B cell (primary cell): ENCODE results near the gene PRRC2A. TPM values are rescaled to one million over a fixed set of nuclear protein-coding genes. Genes with fewer than 3 reads are reported as not detected.

Source experiments
- ATAC-seq: fragments of 200-7000 bp; cut with Tn5 transposase; one replicate; pipeline ENCODE4 v1.10.0; 2021; ENCODE audit warnings: low read depth, mild to moderate bottlenecking, moderate number of reproducible peaks, moderate library complexity
- CTCF ChIA-PET: fragments of 350-600 bp; sonication (Branson Sonifier 250); formaldehyde crosslinking; loops from one replicate; lab custom pipeline; 2021; ENCODE audit warnings: antibody characterized with exemption, inconsistent platforms; lab: Charles Lee
- POLR2A ChIA-PET: fragments of 350-600 bp; sonication (Branson Sonifier 250); formaldehyde crosslinking; loops from one replicate; lab custom pipeline; 2021; ENCODE audit warnings: antibody characterized with exemption; lab: Charles Lee
- DNase-seq: peaks from one replicate; pipeline ENCODE4 v3.0.0; 2013
- H2AFZ ChIP-seq: 2 replicates; pipeline ENCODE4 v1.6.1; 2012; ENCODE audit warnings: mild to moderate bottlenecking, low read depth, low read length; ENCODE audit not compliant: insufficient read depth, poor library complexity, severe bottlenecking
- H3K27ac ChIP-seq, 2 donors: 1 replicate in 1 of 2; 2 replicates in 1 of 2; pipeline ENCODE4 v1.5.1; 2012 to 2013; ENCODE audit warnings: low read length in 2 of 2, mild to moderate bottlenecking in 2 of 2, moderate library complexity in 1 of 2
- H3K27me3 ChIP-seq, 4 experiments: fragments of 200-600 bp in 1 of 4; sonication (generic) in 1 of 4; replicated peaks in 1 of 4; 1 replicate in 2 of 4; 2 replicates in 2 of 4; pipeline versions ENCODE4 v1.6.1 to v1.7.0; 2013 to 2016; ENCODE audit warnings: low read length in 3 of 4, mild to moderate bottlenecking in 2 of 4, mixed read lengths in 1 of 4, moderate library complexity in 1 of 4; ENCODE audit not compliant: insufficient read depth in 4 of 4, control insufficient read depth in 3 of 4; ENCODE audit errors: control extremely low read depth in 1 of 4
- H3K36me3 ChIP-seq, 2 experiments: replicated peaks in 1 of 2; 1 replicate in 1 of 2; 2 replicates in 1 of 2; pipeline versions ENCODE4 v1.6.1 to v1.7.1; 2013; ENCODE audit warnings: low read length in 1 of 2; ENCODE audit not compliant: insufficient read depth in 2 of 2, control insufficient read depth in 1 of 2; ENCODE audit errors: control extremely low read depth in 1 of 2, extremely low read depth in 1 of 2
- H3K4me1 ChIP-seq, 2 donors: fragments of 200-600 bp in 1 of 2; sonication (generic) in 1 of 2; 1 replicate in 1 of 2; 2 replicates in 1 of 2; pipeline versions ENCODE4 v1.5.1 to v1.6.1; 2013 to 2017; ENCODE audit warnings: low read length in 2 of 2; ENCODE audit not compliant: control insufficient read depth in 2 of 2, insufficient read depth in 2 of 2
- H3K4me2 ChIP-seq: replicated peaks from 2 replicates; pipeline ENCODE3; 2012; ENCODE audit warnings: mild to moderate bottlenecking, low read depth, low read length; ENCODE audit not compliant: poor library complexity, severe bottlenecking
- H3K4me3 ChIP-seq, 5 experiments: fragments of 200-600 bp in 1 of 5; sonication (generic) in 1 of 5; 1 replicate in 3 of 5; 2 replicates in 2 of 5; pipeline versions ENCODE4 v1.5.1 to v1.7.0; 2011 to 2016; ENCODE audit warnings: low read length in 4 of 5, mild to moderate bottlenecking in 4 of 5, low read depth in 2 of 5, control low read depth in 1 of 5, moderate library complexity in 1 of 5; ENCODE audit not compliant: insufficient read depth in 1 of 5; ENCODE audit errors: control extremely low read depth in 1 of 5, extremely low read depth in 1 of 5
- H3K79me2 ChIP-seq: fragments of 200-600 bp; sonication (generic); one replicate; pipeline ENCODE4 v1.6.0; 2016; ENCODE audit warnings: low read length; ENCODE audit not compliant: control insufficient read depth, insufficient read depth
- H3K9ac ChIP-seq: fragments of 200-600 bp; sonication (generic); 2 replicates; pipeline ENCODE4 v1.6.1; 2017; ENCODE audit warnings: mild to moderate bottlenecking, low read length, moderate library complexity
- H3K9me3 ChIP-seq, 3 donors: one replicate each; pipeline versions ENCODE4 v1.6.1 to v1.7.1; 2013; ENCODE audit warnings: low read length in 2 of 3; ENCODE audit not compliant: control insufficient read depth in 2 of 3, insufficient read depth in 1 of 3; ENCODE audit errors: control extremely low read depth in 1 of 3
- H4K20me1 ChIP-seq: 2 replicates; pipeline ENCODE4 v1.6.0; 2012; ENCODE audit warnings: mild to moderate bottlenecking, low read length; ENCODE audit not compliant: insufficient read depth, control insufficient read depth, poor library complexity, severe bottlenecking
- H3K27ac Mint-ChIP-seq: one replicate; pipeline ENCODE4 v1.8.0; 2021; ENCODE audit warnings: mixed read lengths
- H3K27me3 Mint-ChIP-seq: one replicate; pipeline ENCODE4 v1.8.0; 2021; ENCODE audit warnings: mixed read lengths
- H3K4me1 Mint-ChIP-seq: one replicate; pipeline ENCODE4 v1.8.0; 2021; ENCODE audit warnings: mixed read lengths
- H3K4me3 Mint-ChIP-seq: one replicate; pipeline ENCODE4 v1.8.0; 2021; ENCODE audit warnings: mixed read lengths
- H3K9me3 Mint-ChIP-seq: one replicate; pipeline ENCODE4 v1.8.0; 2022; ENCODE audit warnings: mixed read lengths; ENCODE audit not compliant: insufficient read depth
- EZH2 ChIP-seq: IDR thresholded peaks from 2 replicates; pipeline ENCODE4 v1.6.1; 2012; ENCODE audit warnings: borderline replicate concordance, low read depth, mild to moderate bottlenecking, moderate library complexity, low read length; ENCODE audit not compliant: insufficient read depth, poor library complexity, severe bottlenecking
- WGBS: methylation state at CpG from one replicate; pipeline ENCODE4 v1.1.5; 2013; ENCODE audit warnings: missing lambda C conversion rate; ENCODE audit not compliant: insufficient coverage; 5-methylcytosine and 5-hydroxymethylcytosine counted together
- intact Hi-C: fragments of 100-400 bp; cut with micrococcal nuclease; formaldehyde crosslinking; loops from one replicate; pipeline ENCODE4 v1.10.0; 2022
- polyA plus RNA-seq: library from polyadenylated mRNA; depleted of rRNA; stranded (reverse); fragments of >200 nt; gene quantifications from 2 replicates; pipeline ENCODE4 v1.2.3, GENCODE V29; 2012
- total RNA-seq, 2 donors: library from RNA; stranded (reverse); fragments of 120-200 nt in 1 of 2; gene quantifications; 1 replicate in 1 of 2; 2 replicates in 1 of 2; pipeline versions ENCODE4 v1.2.3 to v1.2.4, GENCODE V29; 2013 to 2022
- TF ChIP-seq, protein P1 (sequence below): fragments of 200-600 bp; IDR thresholded peaks from one replicate; pipeline ENCODE4 v1.8.0; 2022; ENCODE audit warnings: antibody characterized with exemption, mild to moderate bottlenecking

Gene PRRC2A
- total and polyA plus RNA-seq, 2 donors (not counting 1 experiment from before 2014, with no cell fraction given): 153 to 265 TPM

DNA sequence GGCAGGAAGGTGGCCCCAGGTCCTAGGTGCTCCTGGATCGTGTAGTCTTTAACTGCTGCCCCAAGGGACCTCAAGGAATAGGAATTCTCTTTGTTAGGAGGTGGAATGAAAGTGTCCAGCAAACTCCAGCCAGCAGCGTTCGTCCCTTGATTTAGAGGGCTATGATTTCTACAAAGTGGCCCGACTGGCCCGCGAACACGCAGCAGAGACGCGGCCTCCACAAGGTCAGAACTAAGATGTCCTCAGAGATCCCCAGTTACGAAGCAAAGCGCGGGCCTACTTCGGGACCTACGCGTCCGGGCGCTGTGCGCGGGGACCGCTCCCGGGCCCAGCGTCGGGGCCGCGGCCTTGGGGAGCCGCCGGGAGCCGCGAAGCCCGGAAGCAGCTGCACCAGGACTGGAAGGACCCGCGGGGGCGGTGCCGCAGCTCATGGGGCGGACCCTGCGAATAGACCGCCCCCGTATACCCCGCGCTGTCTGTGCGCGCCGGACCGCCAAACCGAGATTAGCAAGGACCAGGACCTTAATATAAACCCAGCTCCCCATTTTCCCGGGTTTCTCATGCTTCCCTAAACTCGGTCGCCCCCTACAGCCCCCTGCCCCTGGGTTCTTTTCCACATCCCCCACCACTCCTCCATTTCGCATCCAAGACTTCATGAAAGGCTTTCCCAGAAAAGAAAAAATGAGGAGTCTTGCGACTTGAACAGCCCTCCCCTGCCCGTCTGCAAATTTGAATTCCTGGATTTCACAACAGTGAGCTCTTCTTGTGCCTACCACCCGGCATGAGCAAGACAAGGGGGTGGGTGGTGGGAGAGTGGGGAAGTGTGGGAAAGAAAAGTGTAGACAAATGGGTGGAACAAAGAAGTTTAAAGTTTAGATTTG lies 40.1 kb downstream of the PRRC2A start, which contains the start of gene C6orf47:
Gene C6orf47 (minus strand): TSS at position 398 of the 881 bp plus-strand sequence. CDS start 831 bp downstream, outside the sequence.
- TF ChIP-seq EZH2: no peak
- TF ChIP-seq, protein P1, sequence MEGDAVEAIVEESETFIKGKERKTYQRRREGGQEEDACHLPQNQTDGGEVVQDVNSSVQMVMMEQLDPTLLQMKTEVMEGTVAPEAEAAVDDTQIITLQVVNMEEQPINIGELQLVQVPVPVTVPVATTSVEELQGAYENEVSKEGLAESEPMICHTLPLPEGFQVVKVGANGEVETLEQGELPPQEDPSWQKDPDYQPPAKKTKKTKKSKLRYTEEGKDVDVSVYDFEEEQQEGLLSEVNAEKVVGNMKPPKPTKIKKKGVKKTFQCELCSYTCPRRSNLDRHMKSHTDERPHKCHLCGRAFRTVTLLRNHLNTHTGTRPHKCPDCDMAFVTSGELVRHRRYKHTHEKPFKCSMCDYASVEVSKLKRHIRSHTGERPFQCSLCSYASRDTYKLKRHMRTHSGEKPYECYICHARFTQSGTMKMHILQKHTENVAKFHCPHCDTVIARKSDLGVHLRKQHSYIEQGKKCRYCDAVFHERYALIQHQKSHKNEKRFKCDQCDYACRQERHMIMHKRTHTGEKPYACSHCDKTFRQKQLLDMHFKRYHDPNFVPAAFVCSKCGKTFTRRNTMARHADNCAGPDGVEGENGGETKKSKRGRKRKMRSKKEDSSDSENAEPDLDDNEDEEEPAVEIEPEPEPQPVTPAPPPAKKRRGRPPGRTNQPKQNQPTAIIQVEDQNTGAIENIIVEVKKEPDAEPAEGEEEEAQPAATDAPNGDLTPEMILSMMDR: no peak
- under 1% methylated on average over 52 of the region's 52 CpGs for whole genome bisulfite sequencing
- intact Hi-C loops: loop anchor here (1.0 to 2.0 kb wide), 2 partner anchors 8 to 66 kb away; partner anchors contain the start of gene BAG6
- Histone ChIP-seq H3K27me3 (no peaks in the 10 kb centered on the region), H3K27ac (peak within 1 kb of the TSS; percentile 50 to 77), H3K4me1 (peaks cover 43 to 62% of the 10 kb centered on the region in 2 donors), H2AFZ (peak within 1 kb of the TSS; percentile 69), H3K4me3 (peak within 1 kb of the TSS; percentile 63 to 98 (median 86)), H3K79me2 (peaks cover 88% of the 10 kb centered on the region), H3K9me3 (no peaks in the 10 kb centered on the region), H3K4me2 (peak within 1 kb of the TSS; percentile 88), H4K20me1 (peaks cover 24% of the 10 kb centered on the region), H3K36me3 (peaks cover 0 to 45% of the 10 kb centered on the region in 2 experiments), H3K9ac (peak within 1 kb of the TSS; percentile 87)
- peak within 1 kb of the TSS; percentile 89 for H3K27ac Mint-ChIP-seq
- H3K4me3 Mint-ChIP-seq: peak within 1 kb of the TSS; percentile 94
- ChIA-PET POLR2A (interaction anchor here (0.5 to 5.9 kb wide), 8 partner anchors 8 to 241 kb away, joined by 3 to 57 read pairs (median 4); partner anchors contain the start of genes BAG6, EHMT2, PRRC2A and ZBTB12), CTCF (interaction anchor here (0.6 to 2.4 kb wide), 9 partner anchors 9 to 1332 kb away, joined by 3 to 10 read pairs (median 3); partner anchors contain the start of gene NFKBIL1)
- DNase-seq (peak; percentile 83), ATAC-seq (peak; percentile 67)
- no peaks in the 10 kb centered on the region for H3K9me3 Mint-ChIP-seq
- H3K27me3 Mint-ChIP-seq: no peaks in the 10 kb centered on the region
- peaks cover 68% of the 10 kb centered on the region for H3K4me1 Mint-ChIP-seq
